Stimulated activated CD8-positive, alpha-beta memory T cell treated with anti-CD3 and anti-CD28 coated beads, Interleukin-7, amount 100 ng/mL, for 4 hours (primary cell): ENCODE data around the gene MYMK.
"Not testable (repeated sequence)": the region's sequence is repeated elsewhere in the genome, so short reads cannot be mapped to it uniquely, and the experiment has no call there.

Experiments
- DNase-seq, 2 donors: peaks; one replicate each; pipeline ENCODE4 v3.0.0-alpha.2; 2020; ENCODE audit warnings: low read depth in 2 of 2

MYMK gene

GRCh38 chr9:133524679-133525228, at the start of gene MYMK:
Gene MYMK, minus strand, starts transcription at chr9:133524959. Its CDS starts 115 bp downstream, at chr9:133524844.
- no peak for DNase-seq

GRCh38 chr9:133573791-133574515, 49.2 kb upstream of the MYMK start:
- no peak for DNase-seq

GRCh38 chr9:133572821-133573361, 48.1 kb upstream of the MYMK start:
- no peak for DNase-seq

GRCh38 chr9:133571896-133572595, 47.3 kb upstream of the MYMK start:
- no peak for DNase-seq

GRCh38 chr9:133571391-133571890, 46.7 kb upstream of the MYMK start:
- DNase-seq: no peak

GRCh38 chr9:133570691-133571080, 45.9 kb upstream of the MYMK start:
- DNase-seq: no peak

GRCh38 chr9:133569891-133570690, 45.3 kb upstream of the MYMK start:
- no peak for DNase-seq

GRCh38 chr9:133569121-133569785, 44.5 kb upstream of the MYMK start:
- DNase-seq: no peak

- no peak for DNase-seq
Observed at GRCh38 chr9:133568186-133568585, 43.4 kb upstream of the MYMK start.

- no peak for DNase-seq
Observed at GRCh38 chr9:133566817-133567216, 42.1 kb upstream of the MYMK start.

- DNase-seq: no peak
Observed at GRCh38 chr9:133566382-133566781, 41.6 kb upstream of the MYMK start.

GRCh38 chr9:133564451-133565116, 39.8 kb upstream of the MYMK start:
- DNase-seq: no peak

- not testable (repeated sequence) for DNase-seq
Observed at GRCh38 chr9:133563814-133564213, 39.1 kb upstream of the MYMK start.

GRCh38 chr9:133563291-133563796, 38.6 kb upstream of the MYMK start:
- no peak for DNase-seq

- no peak for DNase-seq
Observed at GRCh38 chr9:133562611-133563290, 38.0 kb upstream of the MYMK start.

GRCh38 chr9:133561976-133562554, 37.3 kb upstream of the MYMK start:
- no peak for DNase-seq

GRCh38 chr9:133560944-133561343, 36.2 kb upstream of the MYMK start:
- no peak for DNase-seq

- no peak for DNase-seq
Observed at GRCh38 chr9:133560311-133560710, 35.6 kb upstream of the MYMK start.
